ENCODE data around the gene NADK2. TPM values are rescaled to one million over a fixed set of nuclear protein-coding genes. Genes with fewer than 3 reads are reported as not detected.

The NADK2 gene
- total and polyA plus RNA-seq, 11 donors, result 10.4 to 41.8 (median 35.8) TPM

DNA sequence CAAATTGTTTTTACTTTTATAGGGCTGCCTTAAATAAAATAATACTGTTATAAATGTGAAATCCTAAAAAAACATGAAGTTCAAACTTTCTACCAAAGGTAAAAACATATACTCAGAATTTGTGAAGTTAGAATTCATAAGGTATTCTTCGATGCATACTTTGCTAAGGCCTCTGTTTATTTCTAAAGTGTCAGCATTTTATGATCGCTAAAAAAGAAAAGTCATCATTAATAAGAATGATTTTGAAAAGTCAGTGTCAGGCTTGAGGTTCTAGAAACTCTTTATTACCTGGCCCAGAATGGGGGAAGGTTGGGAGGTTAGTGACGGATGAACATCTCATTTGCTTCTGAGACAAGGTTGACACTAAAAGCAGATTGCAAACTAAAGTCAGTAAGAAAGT is 26.2 kb upstream of the NADK2 start:
- intact Hi-C loops (cut with DNase I), result loop anchor here (2.0 to 10.0 kb wide), 10 partner anchors 34 to 429 kb away; partner anchors contain the start of gene RANBP3L (in 3 of the 10)
- Histone ChIP-seq H3K27me3 (no peaks in the 10 kb centered on the region), H3K27ac (no peak overlapping the region), H3K4me3 (no peak overlapping the region), H3K9me3 (no peaks in the 10 kb centered on the region), H3K36me3 (no peaks in the 10 kb centered on the region), H3K4me1 (no peaks in the 10 kb centered on the region)
- 94 to 98% (median 95%) methylated on average over 3 of the region's 3 CpGs for WGBS, 4 donors
- no peak for DNase-seq
- TF ChIP-seq, protein P1, sequence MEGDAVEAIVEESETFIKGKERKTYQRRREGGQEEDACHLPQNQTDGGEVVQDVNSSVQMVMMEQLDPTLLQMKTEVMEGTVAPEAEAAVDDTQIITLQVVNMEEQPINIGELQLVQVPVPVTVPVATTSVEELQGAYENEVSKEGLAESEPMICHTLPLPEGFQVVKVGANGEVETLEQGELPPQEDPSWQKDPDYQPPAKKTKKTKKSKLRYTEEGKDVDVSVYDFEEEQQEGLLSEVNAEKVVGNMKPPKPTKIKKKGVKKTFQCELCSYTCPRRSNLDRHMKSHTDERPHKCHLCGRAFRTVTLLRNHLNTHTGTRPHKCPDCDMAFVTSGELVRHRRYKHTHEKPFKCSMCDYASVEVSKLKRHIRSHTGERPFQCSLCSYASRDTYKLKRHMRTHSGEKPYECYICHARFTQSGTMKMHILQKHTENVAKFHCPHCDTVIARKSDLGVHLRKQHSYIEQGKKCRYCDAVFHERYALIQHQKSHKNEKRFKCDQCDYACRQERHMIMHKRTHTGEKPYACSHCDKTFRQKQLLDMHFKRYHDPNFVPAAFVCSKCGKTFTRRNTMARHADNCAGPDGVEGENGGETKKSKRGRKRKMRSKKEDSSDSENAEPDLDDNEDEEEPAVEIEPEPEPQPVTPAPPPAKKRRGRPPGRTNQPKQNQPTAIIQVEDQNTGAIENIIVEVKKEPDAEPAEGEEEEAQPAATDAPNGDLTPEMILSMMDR (IDR thresholded peaks at IDR 0.05), result no peak
- no peak for TF ChIP-seq POLR2A (IDR thresholded peaks at IDR 0.05)
- no peak for ATAC-seq

DNA sequence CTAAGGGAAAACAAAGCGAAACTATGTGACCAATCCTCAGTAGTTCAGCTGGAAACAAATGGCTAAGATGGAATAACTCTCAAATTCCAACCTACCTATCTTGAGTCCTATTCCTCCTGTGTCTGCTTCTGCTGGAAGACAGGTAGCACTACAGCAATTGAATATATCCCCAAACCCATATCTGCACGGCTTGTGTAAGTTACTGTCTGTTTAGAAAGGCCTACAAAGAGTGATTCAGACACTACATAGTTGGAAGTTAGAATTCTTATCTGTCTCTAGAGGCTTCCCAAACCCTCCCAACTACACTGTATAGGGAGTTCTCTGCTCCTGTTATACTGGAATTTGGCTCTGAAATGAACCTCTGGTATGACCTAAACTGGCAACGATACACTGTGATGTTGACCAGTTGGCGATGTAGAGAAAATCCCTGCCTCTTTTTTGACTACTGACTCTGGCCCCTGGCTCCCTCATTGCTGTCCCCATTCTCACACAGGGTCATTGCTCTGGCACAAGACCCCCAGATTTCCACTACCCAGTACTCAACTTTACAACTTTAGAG is 22.6 kb upstream of the NADK2 start:
- no peak overlapping the region for H3K4me3 ChIP-seq
- TF ChIP-seq, protein P1 (IDR thresholded peaks at IDR 0.05), result no peak
- no peaks in the 10 kb centered on the region for H3K4me1 ChIP-seq
- ATAC-seq (no peak), DNase-seq (no peak)
- 71 to 81% (median 79%) methylated on average over 4 of the region's 4 CpGs for WGBS, 4 donors
- no peaks in the 10 kb centered on the region for H3K27me3 ChIP-seq
- H3K9me3 ChIP-seq, result no peaks in the 10 kb centered on the region
- intact Hi-C loops (cut with DNase I), result loop anchor here in 5 of 10 donors (2.0 to 10.0 kb wide), 5 partner anchors 38 to 431 kb away; partner anchors contain the start of gene RANBP3L (in 1 of the 5)
- no peak overlapping the region for H3K27ac ChIP-seq
- H3K36me3 ChIP-seq, result no peaks in the 10 kb centered on the region

DNA sequence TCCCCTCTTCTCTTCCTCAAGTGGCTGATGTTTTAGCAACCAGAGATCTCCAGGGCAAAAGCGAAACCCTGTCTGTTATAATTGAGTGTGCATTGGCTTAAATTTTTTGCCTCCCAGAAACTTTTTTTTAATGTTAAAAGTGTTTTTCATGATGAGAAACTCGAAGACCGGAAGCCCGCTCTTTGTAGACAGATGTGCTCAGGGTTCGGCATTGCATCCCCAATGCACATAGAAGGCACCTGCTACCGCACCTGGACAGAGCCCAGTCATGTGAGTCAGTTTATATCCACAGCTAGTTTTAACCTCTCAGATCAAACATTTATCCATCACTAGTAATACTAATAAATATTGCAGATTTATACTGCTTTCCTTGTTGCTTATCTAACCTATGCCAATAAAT is 19.5 kb upstream of the NADK2 start:
- ATAC-seq (no peak), DNase-seq (no peak)
- Histone ChIP-seq H3K36me3 (no peaks in the 10 kb centered on the region), H3K4me1 (no peaks in the 10 kb centered on the region), H3K9me3 (no peaks in the 10 kb centered on the region), H3K4me3 (no peak overlapping the region), H3K27ac (no peak overlapping the region), H3K27me3 (no peaks in the 10 kb centered on the region)
- intact Hi-C loops (cut with DNase I), result loop anchor here in 4 of 10 donors (5.0 to 10.0 kb wide), 3 partner anchors 41 to 434 kb away; partner anchors contain the start of gene RANBP3L (in 1 of the 4)
- TF ChIP-seq, protein P1 (IDR thresholded peaks at IDR 0.05), result no peak
- TF ChIP-seq POLR2A (IDR thresholded peaks at IDR 0.05), result no peak
- 84 to 91% (median 89%) methylated on average over 6 of the region's 6 CpGs for WGBS, 4 donors

DNA sequence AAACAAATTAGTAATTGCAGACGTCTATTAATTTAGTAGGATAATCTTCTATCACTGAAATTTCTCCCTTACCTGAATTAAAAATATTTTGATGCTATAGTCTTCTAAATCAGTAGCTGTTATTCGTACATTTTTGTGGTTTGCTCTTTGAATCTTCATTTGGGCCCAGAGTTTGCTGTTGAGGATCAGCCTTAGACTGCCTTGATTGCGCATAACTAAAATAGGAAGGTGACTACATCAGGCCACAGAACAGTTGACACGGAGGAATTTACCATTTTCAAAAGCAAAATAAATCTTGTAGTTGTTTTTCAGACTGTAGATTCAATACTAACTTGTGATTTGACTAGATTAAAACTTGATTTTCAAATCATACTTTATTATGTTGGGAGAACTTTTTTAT is 11.8 kb upstream of the NADK2 start:
- Histone ChIP-seq H3K27me3 (no peaks in the 10 kb centered on the region), H3K9me3 (no peaks in the 10 kb centered on the region), H3K27ac (peak overlapping the region in 3 of 12 donors; percentile 14 to 38 (median 20)), H3K4me3 (no peak overlapping the region), H3K4me1 (peaks cover 0 to 7% (median 0%) of the 10 kb centered on the region in 12 donors), H3K36me3 (no peaks in the 10 kb centered on the region)
- intact Hi-C loops (cut with DNase I), result no loop called here
- DNase-seq (no peak), ATAC-seq (no peak)
- no peak for TF ChIP-seq POLR2A (IDR thresholded peaks at IDR 0.05)
- TF ChIP-seq, protein P1 (IDR thresholded peaks at IDR 0.05), result no peak
- WGBS, 4 donors, result 70 to 94% (median 71%) methylated on average over 4 of the region's 4 CpGs

All from heart left ventricle (tissue), 16 donors.